Stimulated activated naive CD4-positive, alpha-beta T cell treated with Interleukin-2 at 50 U/mL for 16 hours (primary cell): ENCODE data around the gene FAM162A.

Source experiments
- DNase-seq: peaks from one replicate; lab custom pipeline; 2025; lab: John Stamatoyannopoulos, UW

Gene FAM162A

DNA sequence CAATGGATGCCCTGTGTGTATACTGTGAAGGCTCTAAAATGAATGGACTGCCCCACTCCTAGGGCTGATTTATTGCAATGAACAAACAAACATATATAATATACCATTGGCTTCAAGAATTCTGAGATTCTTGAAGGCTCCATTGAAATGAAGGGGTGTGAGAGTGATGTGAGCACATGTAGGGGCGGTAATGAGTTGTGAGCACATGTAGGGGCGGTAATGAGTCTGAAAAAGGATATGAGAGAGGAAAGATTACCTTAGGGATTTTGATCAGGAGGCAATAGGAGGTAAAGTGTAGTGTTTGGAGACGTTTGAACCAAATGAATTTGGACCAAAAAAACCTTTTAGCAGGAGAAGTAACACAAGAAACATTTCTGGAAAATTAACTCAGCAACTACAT lies 3.7 kb downstream of the FAM162A start:
- DNase-seq = no peak

GRCh38 chr3:122389197-122389596 lies 5.2 kb downstream of the FAM162A start:
- DNase-seq = no peak

- DNase-seq = no peak
Observed at GRCh38 chr3:122389892-122390291, 5.9 kb downstream of the FAM162A start.

GRCh38 chr3:122390665-122391064 lies 6.7 kb downstream of the FAM162A start:
- DNase-seq = no peak

DNA sequence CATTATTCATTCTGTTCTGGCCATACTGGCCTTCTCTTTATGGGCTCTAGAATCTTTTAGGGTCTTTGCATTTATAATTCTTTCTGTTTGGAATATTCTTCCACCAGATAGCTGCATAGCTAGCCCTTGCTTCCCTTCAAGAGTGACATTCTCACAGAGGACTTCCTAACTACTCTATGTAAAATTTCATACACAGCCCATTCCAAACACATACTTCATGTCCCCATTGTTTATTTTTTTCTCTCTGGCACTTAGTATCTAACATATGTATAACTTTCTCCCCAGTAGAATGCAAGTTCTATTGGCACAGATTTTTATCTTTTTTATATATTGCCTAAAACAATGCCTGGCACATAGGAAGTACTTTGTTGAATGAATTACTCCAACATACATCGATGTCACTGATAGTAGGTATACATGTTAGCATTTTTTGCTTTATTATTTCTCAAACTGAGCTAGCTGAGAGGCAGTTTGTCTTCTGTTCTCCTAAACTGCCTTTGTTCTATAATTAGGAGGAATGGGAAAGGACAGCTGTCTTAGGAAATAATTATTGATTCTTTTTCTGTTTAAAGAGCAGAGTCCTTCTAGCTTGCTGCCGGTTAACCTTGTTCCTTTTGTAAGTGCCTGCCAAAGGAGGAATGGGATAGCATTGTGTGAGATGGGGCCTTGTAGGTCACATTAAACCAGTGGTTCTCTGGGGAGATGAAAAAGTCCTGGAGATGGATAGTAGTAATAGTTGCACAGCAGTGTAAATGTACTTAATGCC lies 7.9 kb downstream of the FAM162A start:
- no peak for DNase-seq

- no peak for DNase-seq
Observed at GRCh38 chr3:122392868-122393844, 9.2 kb downstream of the FAM162A start.

- no peak for DNase-seq
Observed at GRCh38 chr3:122394173-122394572, 10.2 kb downstream of the FAM162A start.

- DNase-seq = no peak
Observed at GRCh38 chr3:122395582-122395981, 11.6 kb downstream of the FAM162A start.

- DNase-seq = no peak
Observed at GRCh38 chr3:122396511-122396910, 12.5 kb downstream of the FAM162A start.

GRCh38 chr3:122397201-122397600 lies 13.2 kb downstream of the FAM162A start:
- DNase-seq = no peak

GRCh38 chr3:122398920-122399319 lies 14.9 kb downstream of the FAM162A start:
- DNase-seq = no peak

DNA sequence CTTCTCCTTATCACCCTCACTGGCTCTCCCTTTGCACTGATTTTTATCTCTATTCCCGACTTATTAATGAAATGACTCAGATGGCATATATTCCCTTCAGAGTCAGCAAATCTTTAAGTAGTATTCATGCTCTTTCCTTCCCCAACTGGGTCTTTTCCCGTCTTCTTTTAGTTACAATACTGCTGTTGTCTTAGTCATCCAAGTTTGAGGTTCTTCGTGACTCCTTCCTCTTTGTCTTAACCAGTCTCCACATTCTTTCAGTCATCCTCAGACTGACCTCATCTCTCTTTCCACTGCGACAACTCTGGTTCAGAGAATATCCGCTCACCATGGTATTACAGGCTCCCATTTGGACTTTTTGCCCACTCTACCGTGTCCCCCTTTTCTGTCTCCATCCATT lies 19.5 kb downstream of the FAM162A start:
- DNase-seq = no peak

GRCh38 chr3:122405015-122405414 lies 21.0 kb downstream of the FAM162A start:
- DNase-seq = no peak

- DNase-seq = no peak
Observed at GRCh38 chr3:122406198-122406597, 22.2 kb downstream of the FAM162A start.

GRCh38 chr3:122407946-122408345 lies 24.0 kb downstream of the FAM162A start:
- DNase-seq = no peak

DNA sequence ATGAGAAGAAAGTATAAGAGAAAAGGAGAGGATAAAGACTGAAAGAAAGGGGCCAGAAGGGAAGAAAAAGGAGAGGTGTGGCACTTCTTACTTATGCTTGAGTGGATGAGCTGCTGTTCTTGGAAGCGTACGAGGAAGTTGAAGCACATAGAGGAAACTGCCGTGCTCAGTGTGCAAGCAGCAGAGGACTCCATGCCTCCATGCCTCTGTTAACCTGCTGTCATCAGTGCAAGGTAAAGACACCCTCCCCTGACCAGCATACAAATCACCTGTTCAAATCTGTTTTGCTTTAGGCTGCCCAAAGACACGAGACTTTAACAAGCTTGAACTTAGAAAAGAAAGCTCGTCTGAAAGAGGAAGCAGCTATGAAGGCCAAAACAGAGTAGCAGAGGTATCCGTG lies 25.5 kb downstream of the FAM162A start:
- DNase-seq = no peak

GRCh38 chr3:122410111-122410510 lies 26.1 kb downstream of the FAM162A start:
- DNase-seq = no peak

DNA sequence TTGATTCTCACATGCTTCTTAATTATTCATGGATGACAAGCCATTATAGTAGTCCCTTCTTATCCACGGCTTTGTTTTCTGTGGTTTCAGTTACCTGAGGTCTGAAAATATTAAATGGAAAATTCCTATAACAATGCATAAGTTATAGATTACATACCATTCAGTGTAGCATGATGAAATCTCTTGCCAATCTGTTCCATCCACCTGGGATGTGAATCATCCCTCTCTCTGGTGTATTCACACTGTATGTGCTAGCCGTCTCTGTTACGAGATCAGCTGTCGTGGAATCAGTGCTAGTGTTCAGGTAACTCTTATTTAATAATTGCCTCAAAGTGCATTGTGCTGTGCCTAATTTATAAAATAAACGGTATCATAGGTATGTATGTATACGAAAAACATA lies 26.7 kb downstream of the FAM162A start:
- no peak for DNase-seq

GRCh38 chr3:122414391-122414790 lies 30.4 kb downstream of the FAM162A start:
- DNase-seq = no peak

DNA sequence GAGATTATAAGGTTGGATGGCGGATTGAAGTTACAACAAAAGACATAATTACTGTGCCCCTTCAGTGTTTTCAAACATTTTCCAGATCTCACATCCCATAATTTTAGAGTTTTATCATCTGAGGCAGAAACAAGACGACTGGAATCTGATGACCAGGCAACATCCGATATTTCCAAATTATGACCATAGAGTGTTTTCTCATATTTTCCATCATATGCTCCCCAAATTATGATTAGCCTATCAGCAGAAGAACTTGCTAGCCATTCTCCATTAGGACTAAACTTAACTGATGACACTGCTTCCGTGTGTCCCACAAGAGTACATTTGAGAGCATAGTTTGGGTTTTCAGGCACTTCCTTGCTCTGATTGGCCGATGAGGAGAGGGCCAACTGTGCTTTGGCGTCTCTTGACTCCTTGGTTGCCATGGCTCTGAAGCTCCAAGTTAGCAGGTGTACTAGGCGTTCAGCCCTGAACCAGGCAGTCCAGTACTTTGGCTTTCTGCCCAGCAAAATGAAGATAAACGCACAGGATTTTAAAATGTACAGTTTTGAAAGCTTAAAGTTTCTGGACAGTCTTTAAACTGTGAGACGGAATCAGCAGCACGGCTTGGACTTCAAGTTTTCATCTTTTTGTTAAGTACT lies 31.2 kb downstream of the FAM162A start:
- no peak for DNase-seq

DNA sequence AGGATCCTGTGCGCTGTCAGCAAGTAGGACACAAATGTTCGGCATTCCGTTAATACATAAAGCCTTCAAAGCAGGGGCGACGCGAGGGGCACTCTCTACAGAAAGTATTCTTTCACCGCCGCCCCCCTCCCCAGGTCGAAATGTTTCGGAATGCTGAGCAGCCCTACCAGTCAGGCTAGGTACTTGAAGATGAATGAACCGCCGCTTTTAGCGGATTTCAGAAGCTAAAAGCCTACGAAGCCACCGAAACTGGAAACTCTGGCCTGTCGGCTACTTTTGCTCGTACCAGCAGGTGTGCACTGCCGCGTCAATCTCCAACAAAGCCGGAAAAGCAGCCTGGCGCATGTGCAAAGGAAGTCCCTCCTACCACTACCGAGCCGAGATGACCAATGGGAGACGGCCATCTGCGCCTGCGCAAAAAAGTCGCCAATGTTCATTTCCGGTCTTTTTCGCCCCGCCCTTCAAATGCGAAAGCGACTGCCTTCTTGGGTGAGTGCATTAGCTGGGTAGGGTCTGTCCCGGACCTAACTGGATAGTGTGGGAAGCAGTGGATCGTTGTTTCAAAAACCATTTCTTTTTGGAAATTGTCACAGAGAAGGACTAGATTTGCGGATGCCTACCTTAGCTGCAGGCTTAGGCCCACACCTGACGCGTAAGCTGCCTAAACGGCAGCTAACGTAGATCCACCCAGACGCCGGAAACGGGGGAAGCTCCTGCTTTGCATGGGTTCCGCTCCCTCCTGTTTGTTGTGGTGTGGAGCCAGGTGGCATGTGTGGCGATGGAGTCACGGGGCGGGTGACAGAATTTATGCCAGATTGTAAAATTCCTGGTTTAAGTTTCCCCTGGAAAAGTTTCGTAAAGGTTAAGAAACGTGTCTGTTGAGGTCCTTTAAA lies 32.0 kb downstream of the FAM162A start, which contains the start of gene WDR5B:
TSS of gene WDR5B (minus strand) at position 301 of the 893 bp plus-strand sequence. CDS start 534 bp downstream, outside the sequence.
- no peak for DNase-seq
